Keratinocyte (primary cell): ENCODE data around the gene CNNM3. TPM values are rescaled to one million over a fixed set of nuclear protein-coding genes. Genes with fewer than 3 reads are reported as not detected.

ENCODE experiments used
- DNase-seq: peaks from one replicate; pipeline ENCODE4 v3.0.0-alpha.2; 2011; ENCODE audit warnings: low read depth, missing footprints, low spot score
- FAIRE-seq: peaks from 2 replicates; lab custom pipeline; 2011; peaks lifted over from hg19 to GRCh38; lab: Jason Lieb, UNC
- H2AFZ ChIP-seq: 2 replicates; pipeline ENCODE4 v1.6.0; 2012; ENCODE audit warnings: low read length, control low read depth, inconsistent platforms; ENCODE audit not compliant: control insufficient read depth
- H3K27ac ChIP-seq: 2 replicates; pipeline ENCODE4 v1.5.1; 2011; ENCODE audit warnings: low read length; ENCODE audit not compliant: control insufficient read depth, insufficient read depth
- H3K27me3 ChIP-seq: 3 replicates; pipeline ENCODE4 v1.6.0; 2011; ENCODE audit warnings: low read length; ENCODE audit not compliant: control insufficient read depth, insufficient read depth; ENCODE audit errors: extremely low read depth
- H3K36me3 ChIP-seq, 2 experiments: 2 replicates in 1 of 2; 3 replicates in 1 of 2; pipeline ENCODE4 v1.5.1; 2011; ENCODE audit warnings: low read length in 2 of 2, mild to moderate bottlenecking in 1 of 2; ENCODE audit not compliant: control insufficient read depth in 2 of 2, insufficient read depth in 2 of 2; ENCODE audit errors: extremely low read depth in 1 of 2
- H3K4me1 ChIP-seq: 3 replicates; pipeline ENCODE4 v1.5.1; 2011; ENCODE audit warnings: low read length; ENCODE audit not compliant: control insufficient read depth, insufficient read depth; ENCODE audit errors: extremely low read depth
- H3K4me2 ChIP-seq: 3 replicates; pipeline ENCODE4 v1.6.0; 2011; ENCODE audit warnings: low read depth, low read length; ENCODE audit not compliant: control insufficient read depth, insufficient read depth; ENCODE audit errors: extremely low read depth
- H3K4me3 ChIP-seq, 3 experiments: fragments of 200-600 bp in 1 of 3; sonication (generic) in 1 of 3; 2 replicates in 2 of 3; 3 replicates in 1 of 3; pipeline ENCODE4 v1.5.1; 2011 to 2016; ENCODE audit warnings: low read length in 3 of 3, mild to moderate bottlenecking in 3 of 3, control low read depth in 2 of 3, inconsistent platforms in 1 of 3, low read depth in 1 of 3, mixed read lengths in 1 of 3, mixed run types in 1 of 3, moderate library complexity in 1 of 3; ENCODE audit not compliant: control insufficient read depth in 2 of 3, insufficient read depth in 2 of 3; ENCODE audit errors: extremely low read depth in 1 of 3
- H3K79me2 ChIP-seq: 2 replicates; pipeline ENCODE4 v1.6.0; 2012; ENCODE audit warnings: low read length; ENCODE audit not compliant: control insufficient read depth, insufficient read depth
- H3K9ac ChIP-seq: 3 replicates; pipeline ENCODE4 v1.6.0; 2011; ENCODE audit warnings: low read length; ENCODE audit not compliant: control insufficient read depth, insufficient read depth; ENCODE audit errors: extremely low read depth
- H3K9me1 ChIP-seq: 3 replicates; pipeline ENCODE4 v1.6.0; 2011; ENCODE audit warnings: low read length; ENCODE audit not compliant: control insufficient read depth, insufficient read depth; ENCODE audit errors: extremely low read depth
- H3K9me3 ChIP-seq: 2 replicates; pipeline ENCODE4 v1.5.1; 2012; ENCODE audit warnings: low read depth, low read length; ENCODE audit not compliant: control insufficient read depth
- H4K20me1 ChIP-seq: 3 replicates; pipeline ENCODE4 v1.6.0; 2011; ENCODE audit warnings: low read length; ENCODE audit not compliant: control insufficient read depth, insufficient read depth; ENCODE audit errors: extremely low read depth
- CTCF ChIP-seq, 3 experiments: IDR thresholded peaks in 1 of 3; conservative IDR thresholded peaks in 1 of 3; optimal IDR thresholded peaks in 1 of 3; 2 replicates in 2 of 3; 3 replicates in 1 of 3; pipeline versions ENCODE3 to v1.5.1; 2011; ENCODE audit warnings: low read length in 3 of 3, mild to moderate bottlenecking in 3 of 3, moderate library complexity in 2 of 3, control low read depth in 1 of 3, inconsistent platforms in 1 of 3; ENCODE audit not compliant: insufficient read depth in 2 of 3; ENCODE audit errors: extremely low read depth in 1 of 3
- EZH2 ChIP-seq: IDR thresholded peaks from one replicate; pipeline ENCODE4 v1.6.1; 2012; ENCODE audit warnings: inconsistent platforms, mild to moderate bottlenecking, low read length, moderate library complexity
- dilution Hi-C: fragments of 300-500 bp; cut with MboI; formaldehyde crosslinking; loops from one replicate; pipeline ENCODE4 v1.7.0; 2020; ENCODE audit warnings: low sequenced_read_pairs; ENCODE audit not compliant: extremely low pct_ligation_motif_present
- polyA plus RNA-seq, 5 experiments: library from polyadenylated mRNA; depleted of rRNA in 3 of 5; stranded (reverse) in 3 of 5; stranded (forward) in 1 of 5; unstranded in 1 of 5; fragments of >200 nt; gene quantifications; 1 replicate in 1 of 5; 2 replicates in 3 of 5; 3 replicates in 1 of 5; pipeline versions ENCODE4 v1.2.1 to v1.2.3, GENCODE V29; 2011 to 2012; ENCODE audit warnings: missing spikeins in 2 of 5, low read depth in 1 of 5, low replicate concordance in 1 of 5

CNNM3 gene
- polyA plus RNA-seq, 1 donor (not counting 4 experiments of a cell fraction or from before 2014, with no cell fraction given) = 2.3 TPM

- Histone ChIP-seq H3K36me3 (peaks cover 0 to 1% of the 10 kb centered on the region in 2 experiments), H3K4me1 (peaks cover 14% of the 10 kb centered on the region), H3K27ac (no peak overlapping the region), H3K4me2 (peak overlapping the region; percentile 94), H2AFZ (peak overlapping the region; percentile 81), H3K79me2 (peaks cover 5% of the 10 kb centered on the region), H3K27me3 (no peaks in the 10 kb centered on the region), H3K9me1 (no peaks in the 10 kb centered on the region), H3K9me3 (no peaks in the 10 kb centered on the region), H3K4me3 (peak overlapping the region; percentile 34 to 67 (median 63)), H3K9ac (peak overlapping the region; percentile 56), H4K20me1 (peaks cover 3% of the 10 kb centered on the region)
- dilution Hi-C loops = no loop called here
- no peak for DNase-seq
- no peak for FAIRE-seq
- TF ChIP-seq CTCF (optimal IDR thresholded peaks at IDR 0.05 in 1 of 3, IDR thresholded peaks at IDR 0.05 in 1 of 3, conservative IDR thresholded peaks at IDR 0.05 in 1 of 3; ENCODE audit: extremely low read depth in 1 of 3, insufficient read depth in 2 of 3, low read length in 3 of 3) = no peak
- no peak for TF ChIP-seq EZH2
Measured at GRCh38 chr2:96816836-96817702, 1.0 kb downstream of the CNNM3 start.

GRCh38 chr2:96817882-96818281 lies 1.8 kb downstream of the CNNM3 start:
- H3K36me3 ChIP-seq = peaks cover 0 to 1% of the 10 kb centered on the region in 2 experiments
- peak overlapping the region; percentile 94 for H3K4me2 ChIP-seq
- H2AFZ ChIP-seq = no peak overlapping the region
- H3K9me3 ChIP-seq = no peaks in the 10 kb centered on the region
- peaks cover 14% of the 10 kb centered on the region for H3K4me1 ChIP-seq
- no peak for TF ChIP-seq EZH2
- no peak for TF ChIP-seq CTCF (optimal IDR thresholded peaks at IDR 0.05 in 1 of 3, IDR thresholded peaks at IDR 0.05 in 1 of 3, conservative IDR thresholded peaks at IDR 0.05 in 1 of 3; ENCODE audit: extremely low read depth in 1 of 3, insufficient read depth in 2 of 3, low read length in 3 of 3)
- no peak overlapping the region for H3K27ac ChIP-seq
- no peak overlapping the region for H3K4me3 ChIP-seq
- dilution Hi-C loops = no loop called here
- no peaks in the 10 kb centered on the region for H3K9me1 ChIP-seq
- H4K20me1 ChIP-seq = peaks cover 3% of the 10 kb centered on the region
- FAIRE-seq (no peak), DNase-seq (no peak)
- peak overlapping the region; percentile 4 for H3K9ac ChIP-seq
- H3K27me3 ChIP-seq = no peaks in the 10 kb centered on the region
- peaks cover 5% of the 10 kb centered on the region for H3K79me2 ChIP-seq
